ENCODE data around the gene RHBDF2.

- TF ChIP-seq, protein P1, sequence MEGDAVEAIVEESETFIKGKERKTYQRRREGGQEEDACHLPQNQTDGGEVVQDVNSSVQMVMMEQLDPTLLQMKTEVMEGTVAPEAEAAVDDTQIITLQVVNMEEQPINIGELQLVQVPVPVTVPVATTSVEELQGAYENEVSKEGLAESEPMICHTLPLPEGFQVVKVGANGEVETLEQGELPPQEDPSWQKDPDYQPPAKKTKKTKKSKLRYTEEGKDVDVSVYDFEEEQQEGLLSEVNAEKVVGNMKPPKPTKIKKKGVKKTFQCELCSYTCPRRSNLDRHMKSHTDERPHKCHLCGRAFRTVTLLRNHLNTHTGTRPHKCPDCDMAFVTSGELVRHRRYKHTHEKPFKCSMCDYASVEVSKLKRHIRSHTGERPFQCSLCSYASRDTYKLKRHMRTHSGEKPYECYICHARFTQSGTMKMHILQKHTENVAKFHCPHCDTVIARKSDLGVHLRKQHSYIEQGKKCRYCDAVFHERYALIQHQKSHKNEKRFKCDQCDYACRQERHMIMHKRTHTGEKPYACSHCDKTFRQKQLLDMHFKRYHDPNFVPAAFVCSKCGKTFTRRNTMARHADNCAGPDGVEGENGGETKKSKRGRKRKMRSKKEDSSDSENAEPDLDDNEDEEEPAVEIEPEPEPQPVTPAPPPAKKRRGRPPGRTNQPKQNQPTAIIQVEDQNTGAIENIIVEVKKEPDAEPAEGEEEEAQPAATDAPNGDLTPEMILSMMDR (optimal IDR thresholded peaks at IDR 0.05 in 1 of 3, IDR thresholded peaks at IDR 0.05 in 1 of 3, conservative IDR thresholded peaks at IDR 0.05 in 1 of 3; ENCODE audit: extremely low read depth in 1 of 3, insufficient read depth in 2 of 3, low read length in 3 of 3) = peak; percentile 44 to 68 (median 53)
- no peak for TF ChIP-seq EZH2 (IDR thresholded peaks at IDR 0.05; ENCODE audit: low read length)
Measured at GRCh38 chr17:76432712-76433336, 68.4 kb downstream of the RHBDF2 start.

Measured in keratinocyte (primary cell).